SW480 (cell line): ENCODE measurements around the gene RANBP6.

Source experiments
- DNase-seq: peaks from one replicate; pipeline ENCODE4 v3.0.0-alpha.2; 2016; ENCODE audit warnings: low spot score

Gene RANBP6

GRCh38 chr9:6007058-6007769, 8.2 kb downstream of the RANBP6 start:
- DNase-seq, result peak; percentile 91

DNA sequence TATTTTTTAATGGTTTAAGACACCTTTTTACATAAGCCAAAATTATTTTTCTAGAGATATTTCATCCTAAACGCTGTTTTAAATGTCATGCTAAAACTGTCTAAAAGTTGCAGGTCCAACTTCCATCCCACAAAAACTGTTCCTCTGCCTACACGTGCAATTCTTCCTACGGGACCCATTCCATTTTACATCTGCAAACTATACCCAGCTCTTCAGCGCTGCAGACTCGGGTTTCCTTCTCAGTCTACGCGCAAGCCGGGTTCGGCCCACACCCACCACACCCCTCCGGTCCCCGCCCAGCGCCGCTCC, 8.7 kb downstream of the RANBP6 start:
- no peak for DNase-seq

DNA sequence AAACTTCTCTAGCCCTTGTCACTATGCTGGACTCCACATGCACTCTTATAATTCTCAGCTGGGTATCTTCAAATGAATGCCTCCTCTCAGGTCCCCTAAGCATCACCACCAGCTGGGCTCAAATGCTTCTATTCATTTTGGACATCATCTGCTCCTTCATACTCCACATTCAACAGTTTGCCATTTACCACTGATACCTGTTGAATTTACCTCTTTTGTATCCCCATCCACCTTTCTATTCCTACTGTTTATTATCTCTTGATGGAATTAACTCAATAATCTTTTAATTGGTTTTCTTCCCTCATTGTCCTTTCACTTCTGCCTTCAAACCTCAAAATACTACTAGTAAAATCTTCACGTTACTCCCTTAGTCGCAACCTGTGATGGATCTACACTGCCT, 14.5 kb downstream of the RANBP6 start:
- no peak for DNase-seq

DNA sequence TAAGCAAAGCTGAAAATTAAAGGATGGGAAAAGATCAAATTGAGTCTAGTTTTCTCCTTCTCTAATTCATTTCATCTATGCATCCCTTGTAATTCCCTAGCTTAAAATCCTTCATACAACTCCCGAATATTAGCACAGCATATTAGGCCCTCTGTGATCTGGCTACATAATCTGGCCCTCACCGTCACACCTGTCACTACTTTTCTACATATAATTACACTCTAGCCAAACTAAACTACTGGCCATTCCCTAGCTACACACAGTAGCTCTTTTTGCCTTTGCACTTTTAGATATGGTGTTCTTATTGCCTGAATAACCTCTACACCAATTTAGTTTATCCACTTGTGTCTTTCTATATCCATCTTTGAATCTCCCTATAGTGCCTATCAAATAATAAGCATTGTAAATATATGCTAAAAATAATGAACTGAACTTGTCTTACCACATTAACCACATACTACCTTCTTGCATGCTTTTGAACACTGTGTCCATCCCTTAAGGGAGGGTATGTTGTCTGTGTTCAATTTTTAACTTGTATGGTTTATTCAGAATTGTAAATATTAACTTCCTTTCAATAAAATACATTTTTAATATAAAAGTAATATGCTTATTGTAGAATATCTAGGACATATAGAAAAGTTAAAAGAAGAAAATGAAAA, 15.9 kb downstream of the RANBP6 start:
- no peak for DNase-seq

GRCh38 chr9:5994493-5994892, 20.9 kb downstream of the RANBP6 start:
- no peak for DNase-seq

DNA sequence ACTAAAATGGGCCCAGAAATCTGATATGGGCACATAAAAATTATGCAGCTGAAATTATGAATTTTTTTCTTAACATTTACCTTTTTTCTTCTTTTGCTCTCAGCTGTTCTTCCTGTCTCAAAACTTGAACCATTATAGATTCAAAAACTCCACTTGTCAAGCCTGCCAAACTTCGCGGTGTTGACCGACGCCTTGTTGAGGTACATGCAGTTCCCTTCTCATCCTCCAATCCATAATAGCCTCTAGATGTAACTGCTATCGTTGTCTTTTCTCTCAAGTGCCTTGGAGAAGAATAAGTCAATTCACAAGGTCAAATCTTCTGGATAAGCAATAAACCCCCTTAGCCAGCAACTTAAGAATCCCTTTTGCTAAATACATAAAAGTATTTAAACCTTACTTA, 27.2 kb downstream of the RANBP6 start:
- DNase-seq, result no peak

DNA sequence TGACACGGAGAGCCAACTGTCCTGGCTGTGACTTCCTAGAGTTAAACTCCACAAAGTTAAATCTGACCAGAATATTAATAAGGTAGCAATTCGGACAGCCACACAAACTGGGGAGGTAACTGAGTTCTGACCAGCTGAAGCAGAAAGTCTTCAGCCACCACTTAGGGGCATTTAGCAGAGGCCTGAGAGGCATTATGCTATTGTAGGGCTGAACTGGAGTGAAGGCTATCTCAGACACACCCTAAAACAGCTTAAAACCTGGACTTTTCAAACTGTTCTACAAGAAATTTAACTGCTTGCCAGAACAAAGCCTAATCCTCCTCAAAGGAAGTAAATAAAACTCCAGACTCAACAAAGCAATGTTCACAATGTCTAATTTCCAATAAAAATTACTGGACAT, 32.4 kb downstream of the RANBP6 start:
- DNase-seq, result no peak

GRCh38 chr9:5982317-5982716, 33.1 kb downstream of the RANBP6 start:
- DNase-seq, result no peak

DNA sequence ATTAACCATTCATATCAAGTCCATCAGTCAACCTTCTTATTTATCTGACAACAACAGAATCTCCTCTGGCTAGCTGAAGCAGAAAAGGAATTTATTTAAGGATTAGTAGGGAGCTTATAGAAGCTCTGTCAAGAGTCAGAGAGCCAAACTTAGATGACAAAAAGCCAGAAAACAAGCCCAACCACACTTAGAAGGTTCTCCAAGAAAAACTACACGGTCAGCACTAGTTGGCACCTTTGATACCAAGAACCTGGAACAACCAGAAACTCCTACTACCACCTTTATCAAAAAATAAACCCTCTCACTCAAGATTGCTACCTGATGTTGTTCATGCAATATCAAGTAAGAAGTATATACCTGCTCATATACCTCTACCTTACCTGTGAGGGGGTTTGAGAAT, 36.9 kb downstream of the RANBP6 start:
- DNase-seq, result no peak

- no peak for DNase-seq
Observed at GRCh38 chr9:5976674-5977397, 38.6 kb downstream of the RANBP6 start.

DNA sequence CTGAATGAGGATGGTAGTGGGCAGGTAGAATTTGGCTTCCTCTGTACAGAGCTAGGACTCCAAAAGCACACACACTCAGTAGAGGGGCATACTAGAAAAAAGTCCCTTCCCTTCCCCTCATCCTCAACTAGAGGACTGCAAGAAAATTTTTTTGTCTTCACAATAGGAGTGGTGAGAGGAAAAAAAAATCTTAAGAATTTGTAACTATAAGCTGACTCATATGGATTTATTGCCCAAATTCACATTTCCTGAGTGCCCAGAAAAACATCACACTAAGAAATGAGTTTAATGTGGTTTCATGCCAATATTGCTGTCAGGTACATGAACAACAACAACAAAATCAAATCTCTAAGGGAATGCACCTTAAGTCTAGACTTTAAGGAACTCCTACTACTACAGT, 43.7 kb downstream of the RANBP6 start:
- DNase-seq, result no peak
